ENCODE results near the gene MT1B.

The MT1B gene

DNA sequence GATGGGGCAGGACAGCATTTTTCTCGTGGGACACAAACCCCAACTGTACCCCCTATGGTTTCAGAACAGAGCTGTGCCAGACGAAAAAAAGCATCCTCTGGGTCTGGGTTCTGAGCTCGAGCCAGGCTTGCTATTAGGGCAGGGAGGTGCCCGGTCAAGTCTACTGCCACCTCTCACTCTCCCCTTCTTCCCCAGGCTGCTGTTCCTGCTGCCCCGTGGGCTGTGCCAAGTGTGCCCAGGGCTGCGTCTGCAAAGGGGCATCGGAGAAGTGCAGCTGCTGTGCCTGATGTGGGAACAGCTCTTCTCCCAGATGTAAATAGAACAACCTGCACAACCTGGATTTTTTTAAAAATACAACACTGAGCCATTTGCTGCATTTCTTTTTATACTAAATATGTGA, 25.0 kb upstream of the MT1B start:
- no peak for TF ChIP-seq CTCF (conservative IDR thresholded peaks at IDR 0.05; ENCODE audit: low read length)
- peak overlapping the region; percentile 74 for H3K4me3 ChIP-seq (ENCODE audit: low read length)

DNA sequence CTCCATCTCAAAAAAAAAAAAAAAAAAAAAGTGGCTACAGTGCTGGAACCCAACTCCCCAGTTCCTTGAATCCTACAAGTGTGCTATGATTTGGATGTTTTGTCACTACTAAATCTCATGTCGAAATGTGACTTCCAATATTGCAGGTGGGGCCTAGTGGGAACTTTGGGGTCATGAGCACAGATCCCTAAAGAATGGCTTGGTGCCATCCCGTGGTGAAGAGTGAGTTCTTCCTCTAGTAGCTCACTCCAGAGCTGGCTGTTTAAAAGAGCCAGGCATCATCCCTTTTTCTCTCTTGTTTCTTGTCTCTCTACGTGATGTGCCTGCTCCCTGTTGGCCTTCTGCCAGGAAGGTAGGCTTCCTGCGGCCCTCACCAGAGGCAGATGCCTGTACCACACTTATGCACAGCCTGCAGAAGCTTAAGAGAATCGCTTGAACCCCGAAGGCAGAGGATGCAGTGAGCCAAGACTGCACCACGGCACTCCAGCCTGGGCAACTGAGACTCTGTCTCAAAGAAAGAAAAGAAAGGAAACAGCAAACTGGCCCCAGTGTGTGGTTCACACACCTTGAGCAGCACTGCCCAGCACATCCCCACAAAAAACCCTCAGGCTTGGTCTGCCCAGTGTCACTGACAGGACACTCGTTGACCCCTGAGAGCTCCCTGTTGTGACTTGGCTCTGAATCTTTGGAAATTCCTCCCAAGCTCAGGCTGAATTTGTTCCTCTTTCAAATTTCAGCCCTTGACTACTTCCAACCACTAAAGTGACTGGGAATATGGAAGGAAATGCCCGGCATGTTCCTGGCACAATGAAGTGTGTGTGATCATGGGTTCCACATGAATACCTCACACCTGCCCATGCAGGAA, 23.0 kb upstream of the MT1B start:
- peak; percentile 14 for DNase-seq (ENCODE audit: low read depth)
- TF ChIP-seq CTCF (conservative IDR thresholded peaks at IDR 0.05; ENCODE audit: low read length): no peak
- no peak overlapping the region for H3K4me3 ChIP-seq (ENCODE audit: low read length)

More for the DNA sequence above, 25.0 kb upstream of the MT1B start:
- DNase-seq (ENCODE audit: low read depth): no peak

DNA sequence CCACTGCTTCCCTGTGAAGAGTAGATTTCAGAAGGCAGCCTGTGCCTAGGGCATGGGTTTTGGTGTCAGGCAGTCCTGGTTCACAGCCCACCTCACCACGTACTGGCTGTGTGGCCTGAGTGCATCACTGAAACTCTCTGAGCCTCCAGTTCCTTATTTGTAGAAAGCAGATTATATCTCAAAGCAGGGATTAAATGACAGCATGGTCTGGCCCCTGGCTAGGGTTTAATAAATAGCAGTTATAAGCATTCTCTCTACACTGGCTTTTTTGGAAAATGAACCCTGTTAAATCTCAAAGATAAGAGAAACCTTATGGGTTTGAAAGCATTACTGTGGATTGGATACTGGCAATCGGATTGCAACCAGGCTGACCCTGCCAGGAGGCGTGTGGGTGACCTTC, 22.2 kb upstream of the MT1B start:
- H3K4me3 ChIP-seq (ENCODE audit: low read length): no peak overlapping the region
- TF ChIP-seq CTCF (conservative IDR thresholded peaks at IDR 0.05; ENCODE audit: low read length): no peak
- DNase-seq (ENCODE audit: low read depth): no peak

GRCh38 chr16:56630134-56630533, 21.6 kb upstream of the MT1B start:
- DNase-seq (ENCODE audit: low read depth): no peak
- no peak overlapping the region for H3K4me3 ChIP-seq (ENCODE audit: low read length)
- TF ChIP-seq CTCF (conservative IDR thresholded peaks at IDR 0.05; ENCODE audit: low read length): no peak

GRCh38 chr16:56631197-56631596, 20.5 kb upstream of the MT1B start:
- no peak for DNase-seq (ENCODE audit: low read depth)
- TF ChIP-seq CTCF (conservative IDR thresholded peaks at IDR 0.05; ENCODE audit: low read length): no peak
- H3K4me3 ChIP-seq (ENCODE audit: low read length): no peak overlapping the region

GRCh38 chr16:56631832-56632155, 19.9 kb upstream of the MT1B start:
- H3K4me3 ChIP-seq (ENCODE audit: low read length): peak overlapping the region; percentile 60
- DNase-seq (ENCODE audit: low read depth): no peak
- no peak for TF ChIP-seq CTCF (conservative IDR thresholded peaks at IDR 0.05; ENCODE audit: low read length)

DNA sequence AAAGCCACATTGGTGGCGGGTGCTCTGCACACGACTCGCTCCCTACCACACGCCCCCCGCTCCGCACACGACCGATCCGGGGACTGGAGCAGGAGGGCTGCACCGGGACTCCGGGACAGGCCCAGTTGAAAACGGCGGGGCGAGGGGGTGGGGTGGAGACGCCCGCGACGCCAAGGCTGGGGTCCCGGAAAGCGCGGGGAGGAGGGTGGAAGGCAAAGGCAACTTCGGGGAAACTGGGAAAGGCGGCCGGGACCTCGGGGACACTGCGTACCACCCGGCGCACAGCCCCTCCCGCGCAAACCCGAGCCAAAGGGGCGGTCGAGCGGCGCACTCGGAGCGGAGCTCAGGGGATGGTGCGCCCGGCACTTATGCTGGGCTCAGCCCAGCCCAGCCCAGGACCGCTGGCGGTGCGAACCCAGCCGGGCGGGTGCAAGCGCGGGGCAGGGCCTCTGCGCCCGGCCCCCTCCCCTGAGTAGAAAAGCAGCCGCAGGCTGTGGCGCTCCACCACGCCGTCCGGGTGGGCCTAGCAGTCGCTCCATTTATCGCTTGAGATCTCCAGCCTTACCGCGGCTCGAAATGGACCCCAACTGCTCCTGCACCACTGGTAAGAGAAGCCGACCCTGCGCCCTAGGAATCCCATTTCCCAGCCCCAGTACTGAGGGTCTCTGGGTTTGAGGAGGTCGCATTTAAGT, 19.4 kb upstream of the MT1B start, which contains the start of gene MT1M:
TSS of gene MT1M (plus strand) at position 504 of the 692 bp plus-strand sequence. CDS start at position 577, 73 bp downstream.
- peak within 1 kb of the TSS; percentile 60 for H3K4me3 ChIP-seq (ENCODE audit: low read length)
- TF ChIP-seq CTCF (conservative IDR thresholded peaks at IDR 0.05; ENCODE audit: low read length): no peak
- no peak for DNase-seq (ENCODE audit: low read depth)

Measured in AG10803 (cell line).